ENCODE results near the gene TUBG2. TPM values are rescaled to one million over a fixed set of nuclear protein-coding genes. Genes with fewer than 3 reads are reported as not detected.
"Not testable (repeated sequence)": the region's sequence is repeated elsewhere in the genome, so short reads cannot be mapped to it uniquely, and the experiment has no call there.

Gene TUBG2
- total RNA-seq, 1 donor from 2014 or later, result 15.6 TPM

DNA sequence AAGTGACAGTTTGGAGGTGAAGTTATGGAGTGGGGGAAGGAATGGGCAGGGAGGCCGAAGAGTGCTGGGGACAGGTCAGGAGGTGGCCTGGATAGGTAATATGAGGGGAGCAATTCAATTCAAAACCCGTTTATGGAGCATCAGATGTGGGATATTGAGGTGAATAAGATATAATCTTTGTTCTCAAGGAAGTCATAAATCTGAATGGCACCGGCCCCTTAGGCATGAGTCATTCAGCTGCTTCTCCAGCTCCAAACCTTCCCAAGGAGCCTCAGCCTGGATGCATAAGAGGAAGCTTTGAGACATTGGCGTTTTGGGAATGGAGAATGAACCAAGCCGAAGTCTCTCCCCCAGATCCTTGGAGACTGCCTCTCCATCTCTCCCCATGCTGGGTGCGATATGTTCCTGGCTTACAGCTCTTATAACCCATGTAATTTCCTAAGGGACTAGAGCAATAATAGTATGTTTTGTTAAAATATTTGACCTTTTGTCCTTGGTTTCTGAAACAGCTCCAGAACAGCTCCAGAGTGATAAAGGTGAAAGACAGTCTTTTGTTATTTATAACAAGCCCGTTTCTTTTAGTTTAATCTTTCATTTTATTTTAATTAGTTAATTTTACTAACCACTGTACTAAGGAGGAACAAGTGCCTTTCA is 1.7 kb downstream of the TUBG2 start:
- Histone ChIP-seq H3K4me3 (no peak overlapping the region), H3K27ac (replicated peaks) (peak overlapping the region; percentile 14), H3K9me3 (replicated peaks) (no peaks in the 10 kb centered on the region), H3K36me3 (peaks cover 40% of the 10 kb centered on the region), H3K4me1 (peaks cover 34% of the 10 kb centered on the region), H3K27me3 (ENCODE audit: low read depth) (no peaks in the 10 kb centered on the region)
- TF ChIP-seq CTCF (IDR thresholded peaks at IDR 0.05; ENCODE audit: borderline replicate concordance), result no peak
- intact Hi-C loops (cut with micrococcal nuclease), result no loop called here
- no peak for DNase-seq

- no peaks in the 10 kb centered on the region for H3K27me3 ChIP-seq (ENCODE audit: low read depth)
- H3K4me3 ChIP-seq, result no peak overlapping the region
- H3K36me3 ChIP-seq, result peaks cover 78% of the 10 kb centered on the region
- no peak for DNase-seq
- H3K27ac ChIP-seq (replicated peaks), result peak overlapping the region; percentile 3
- H3K4me1 ChIP-seq, result peaks cover 57% of the 10 kb centered on the region
- intact Hi-C loops (cut with micrococcal nuclease), result no loop called here
- no peaks in the 10 kb centered on the region for H3K9me3 ChIP-seq (replicated peaks)
- TF ChIP-seq CTCF (IDR thresholded peaks at IDR 0.05; ENCODE audit: borderline replicate concordance), result no peak
These were observed 6.5 kb downstream of the TUBG2 start for GRCh38 chr17:42665581-42666001.

GRCh38 chr17:42666126-42666525 is 7.0 kb downstream of the TUBG2 start:
- intact Hi-C loops (cut with micrococcal nuclease); H3K27ac ChIP-seq (replicated peaks); H3K4me3 ChIP-seq; H3K27me3 ChIP-seq (ENCODE audit: low read depth); DNase-seq; H3K9me3 ChIP-seq (replicated peaks): not testable (repeated sequence)
- Histone ChIP-seq H3K36me3 (peaks cover 83% of the 10 kb centered on the region), H3K4me1 (peaks cover 57% of the 10 kb centered on the region)

DNA sequence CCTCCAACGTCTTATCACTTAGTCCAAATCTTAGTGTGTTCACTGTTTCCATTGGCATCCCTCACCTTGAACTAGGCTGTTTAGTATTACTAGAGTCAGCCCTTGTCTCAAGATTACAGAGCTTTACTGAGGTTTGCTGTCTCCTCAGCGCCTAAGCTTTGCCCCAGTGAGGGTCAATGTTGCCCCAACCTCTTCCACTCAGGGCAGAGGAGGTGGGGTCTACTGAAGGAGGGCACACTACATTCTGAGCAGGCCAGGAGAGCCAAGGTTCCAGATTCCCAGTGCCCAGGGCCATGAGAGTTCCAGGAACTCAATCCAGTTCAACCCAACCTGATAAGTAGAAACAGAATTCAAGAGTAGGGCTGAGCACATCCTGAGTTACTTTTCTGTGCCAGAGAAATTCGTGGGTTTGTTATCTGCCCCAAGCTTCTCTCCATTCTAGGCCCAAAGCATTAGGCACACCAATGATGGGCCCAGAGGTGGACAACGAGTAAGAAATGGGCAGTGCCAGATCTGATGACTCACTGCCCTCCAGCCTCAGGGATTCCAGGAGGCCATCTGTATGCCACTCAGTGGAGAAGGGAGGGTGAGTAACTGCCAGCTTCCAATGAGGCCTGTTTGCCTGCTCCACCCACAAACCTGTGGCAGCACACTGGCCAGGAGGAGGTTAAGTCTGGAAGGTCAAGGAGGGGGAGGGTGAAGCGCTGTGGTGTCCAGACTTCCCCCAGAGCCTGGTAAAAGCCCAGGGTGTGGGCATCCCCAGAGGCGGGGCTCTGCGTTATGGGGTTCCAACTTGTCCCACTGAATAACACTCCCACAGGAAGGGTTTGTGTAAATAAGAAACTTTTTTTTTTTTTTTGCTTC is 8.2 kb downstream of the TUBG2 start:
- H3K27ac ChIP-seq (replicated peaks), result peak overlapping the region; percentile 90
- TF ChIP-seq CTCF (IDR thresholded peaks at IDR 0.05; ENCODE audit: borderline replicate concordance), result no peak
- no peaks in the 10 kb centered on the region for H3K27me3 ChIP-seq (ENCODE audit: low read depth)
- DNase-seq, result no peak
- no peaks in the 10 kb centered on the region for H3K9me3 ChIP-seq (replicated peaks)
- H3K36me3 ChIP-seq, result peaks cover 85% of the 10 kb centered on the region
- intact Hi-C loops (cut with micrococcal nuclease), result no loop called here
- no peak overlapping the region for H3K4me3 ChIP-seq
- H3K4me1 ChIP-seq, result peaks cover 53% of the 10 kb centered on the region

DNA sequence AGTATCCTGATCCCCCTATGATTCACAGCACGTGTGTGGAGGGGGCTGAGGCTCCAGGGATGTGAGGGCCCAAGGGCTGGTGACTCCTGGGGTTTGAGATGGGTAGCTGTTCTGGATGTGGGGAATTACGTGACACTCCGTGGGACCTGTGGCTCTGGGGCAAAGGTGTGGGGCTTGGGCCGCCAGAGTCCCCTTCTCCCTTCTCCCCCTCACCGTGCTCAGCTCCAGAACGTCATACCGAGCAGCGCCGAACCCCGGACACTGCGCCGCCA is 10.6 kb downstream of the TUBG2 start:
- Histone ChIP-seq H3K4me1 (peaks cover 71% of the 10 kb centered on the region), H3K9me3 (replicated peaks) (no peaks in the 10 kb centered on the region), H3K27me3 (ENCODE audit: low read depth) (no peaks in the 10 kb centered on the region), H3K27ac (replicated peaks) (peak overlapping the region; percentile 90), H3K36me3 (peaks cover 80% of the 10 kb centered on the region), H3K4me3 (no peak overlapping the region)
- intact Hi-C loops (cut with micrococcal nuclease), result no loop called here
- no peak for TF ChIP-seq CTCF (IDR thresholded peaks at IDR 0.05; ENCODE audit: borderline replicate concordance)
- no peak for DNase-seq
